T-helper 1 cell (primary cell): ENCODE data around the gene CLCN1.
"Not testable (repeated sequence)": the region's sequence is repeated elsewhere in the genome, so short reads cannot be mapped to it uniquely, and the experiment has no call there.

Experiments
- DNase-seq, 5 donors: peaks; one replicate each; pipeline ENCODE4 v3.0.0-alpha.2; 2012 to 2020
- total RNA-seq, 4 donors: gene quantifications; one replicate each; lab custom pipeline; 2026; lab: John Stamatoyannopoulos, UW

CLCN1 gene
- total RNA-seq: 0 reads per million in 4 donors

GRCh38 chr7:143315776-143316175 lies at the start of gene CLCN1:
Gene CLCN1 (plus strand): TSS chr7:143316111. CDS start chr7:143316213, 102 bp downstream.
- DNase-seq: no peak

- DNase-seq: no peak
Observed at GRCh38 chr7:143269251-143269650, 46.7 kb upstream of the CLCN1 start.

GRCh38 chr7:143271240-143271639 lies 44.7 kb upstream of the CLCN1 start:
- no peak for DNase-seq

GRCh38 chr7:143272871-143273270 lies 43.0 kb upstream of the CLCN1 start:
- DNase-seq: no peak

GRCh38 chr7:143279186-143280098 lies 36.5 kb upstream of the CLCN1 start:
- no peak for DNase-seq

- DNase-seq: no peak
Observed at GRCh38 chr7:143280160-143280559, 35.8 kb upstream of the CLCN1 start.

- DNase-seq: no peak
Observed at GRCh38 chr7:143280566-143280965, 35.3 kb upstream of the CLCN1 start.

GRCh38 chr7:143281529-143281928 lies 34.4 kb upstream of the CLCN1 start:
- DNase-seq: no peak

GRCh38 chr7:143282124-143282523 lies 33.8 kb upstream of the CLCN1 start:
- no peak for DNase-seq

GRCh38 chr7:143283381-143283780 lies 32.5 kb upstream of the CLCN1 start:
- no peak for DNase-seq

- DNase-seq: no peak
Observed at GRCh38 chr7:143284591-143285469, 31.1 kb upstream of the CLCN1 start, which contains the start of gene TMEM139. Gene TMEM139 (plus strand): TSS chr7:143284958. CDS start chr7:143285958, 1,000 bp downstream.

GRCh38 chr7:143285470-143285778 lies 30.5 kb upstream of the CLCN1 start:
- no peak for DNase-seq

- no peak for DNase-seq
Observed at GRCh38 chr7:143285806-143286521, 29.9 kb upstream of the CLCN1 start.

- no peak for DNase-seq
Observed at GRCh38 chr7:143286522-143286890, 29.4 kb upstream of the CLCN1 start.

- no peak for DNase-seq
Observed at GRCh38 chr7:143287339-143287934, 28.5 kb upstream of the CLCN1 start.

GRCh38 chr7:143287935-143288826 lies 27.7 kb upstream of the CLCN1 start, which contains the start of gene CASP2:
Gene CASP2 (plus strand): TSS chr7:143288351. CDS start chr7:143288456, 105 bp downstream.
- DNase-seq: peak; percentile 97 to 100 (median 99)

GRCh38 chr7:143288836-143289235 lies 27.1 kb upstream of the CLCN1 start:
- no peak for DNase-seq

GRCh38 chr7:143289421-143289820 lies 26.5 kb upstream of the CLCN1 start:
- DNase-seq: no peak

GRCh38 chr7:143289888-143290287 lies 26.0 kb upstream of the CLCN1 start:
- not testable (repeated sequence) for DNase-seq

GRCh38 chr7:143290293-143290692 lies 25.6 kb upstream of the CLCN1 start:
- DNase-seq: no peak

GRCh38 chr7:143292876-143293275 lies 23.0 kb upstream of the CLCN1 start:
- DNase-seq: no peak
